Epithelial cell of proximal tubule (primary cell): ENCODE results near the gene ZNF668. TPM values are rescaled to one million over a fixed set of nuclear protein-coding genes. Genes with fewer than 3 reads are reported as not detected.
A peak's percentile ranks its signal among the peaks of the same experiment; 100 is the strongest.

ENCODE experiments used
- DNase-seq: peaks from one replicate; pipeline ENCODE4 v3.0.0-alpha.2; 2011; ENCODE audit warnings: low read depth
- H3K4me3 ChIP-seq: 2 replicates; pipeline ENCODE4 v1.5.1; 2011; ENCODE audit warnings: low read depth, mild to moderate bottlenecking, low read length
- CTCF ChIP-seq: conservative IDR thresholded peaks from 2 replicates; pipeline ENCODE4 v1.5.1; 2012; ENCODE audit warnings: low read depth, mild to moderate bottlenecking, low read length
- total RNA-seq: library from RNA; depleted of rRNA; stranded (reverse); fragments of >200 nt; gene quantifications from 2 replicates; pipeline ENCODE4 v1.2.3, GENCODE V29; 2015

Gene ZNF668
- total RNA-seq, 1 donor from 2014 or later: 11.1 TPM

DNA sequence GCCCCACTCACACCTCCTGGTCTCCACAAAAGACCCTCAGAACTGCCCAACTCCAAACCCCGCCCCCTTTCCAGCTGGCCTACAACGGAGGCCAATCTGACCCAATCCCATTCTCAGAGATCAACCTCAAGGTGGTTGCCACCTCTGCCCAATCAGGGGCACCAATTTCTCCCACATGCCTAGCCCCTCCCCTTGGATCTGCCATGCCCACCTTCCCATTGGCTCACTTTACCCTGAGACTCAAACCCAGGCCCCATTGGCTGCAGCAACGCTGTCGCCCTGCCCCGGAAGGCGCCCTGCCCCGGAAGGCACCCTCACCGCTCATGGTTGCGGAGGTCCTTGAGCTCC is 10.6 kb downstream of the ZNF668 start:
- H3K4me3 ChIP-seq: no peak overlapping the region
- no peak for TF ChIP-seq CTCF
- no peak for DNase-seq

DNA sequence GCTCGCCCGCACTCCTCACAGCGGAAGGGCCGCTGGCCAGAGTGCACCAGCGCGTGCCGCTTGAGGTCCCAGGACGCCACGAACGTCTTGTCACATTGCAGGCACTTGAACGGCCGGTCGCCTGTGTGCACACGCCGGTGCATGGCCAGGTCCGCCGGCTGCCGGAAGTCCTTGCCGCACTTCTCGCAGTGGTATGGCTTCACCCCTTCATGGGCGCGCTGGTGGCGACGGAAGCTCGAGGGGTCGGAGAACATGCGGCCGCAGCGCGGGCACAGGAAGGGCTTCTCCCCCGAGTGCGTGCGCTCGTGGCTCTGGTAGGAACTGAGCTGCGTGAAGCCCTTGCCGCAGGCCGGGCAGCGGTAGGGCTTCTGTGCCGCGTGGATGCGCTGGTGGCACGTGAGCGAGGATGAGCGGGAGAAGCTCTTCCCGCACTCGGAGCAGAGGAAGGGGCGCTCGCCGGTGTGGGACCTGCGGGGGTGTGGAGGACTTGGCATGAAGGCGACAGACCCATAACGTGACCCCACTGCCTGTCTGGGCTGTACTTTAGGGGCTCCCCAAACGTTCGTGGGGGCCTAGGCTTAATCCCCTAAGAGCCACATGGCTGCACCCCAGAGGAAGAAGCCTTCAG is 12.1 kb downstream of the ZNF668 start:
- DNase-seq: no peak
- no peak for TF ChIP-seq CTCF
- H3K4me3 ChIP-seq: no peak overlapping the region

GRCh38 chr16:31061126-31061812 is 12.8 kb downstream of the ZNF668 start:
- no peak for TF ChIP-seq CTCF
- DNase-seq: no peak
- no peak overlapping the region for H3K4me3 ChIP-seq

- DNase-seq: no peak
- TF ChIP-seq CTCF: no peak
- H3K4me3 ChIP-seq: no peak overlapping the region
Measured at GRCh38 chr16:31055613-31056012, 18.4 kb downstream of the ZNF668 start.

- no peak overlapping the region for H3K4me3 ChIP-seq
- no peak for TF ChIP-seq CTCF
- DNase-seq: peak; percentile 84
Measured at GRCh38 chr16:31052114-31052513, 21.9 kb downstream of the ZNF668 start.

GRCh38 chr16:31050280-31051030 is 23.6 kb downstream of the ZNF668 start:
- no peak for TF ChIP-seq CTCF
- H3K4me3 ChIP-seq: no peak overlapping the region
- DNase-seq: no peak
